Endothelial cell (in vitro differentiated cells): Measurements from ENCODE around the gene ERLIN1. TPM values are rescaled to one million over a fixed set of nuclear protein-coding genes. Genes with fewer than 3 reads are reported as not detected.
A peak's percentile ranks its signal among the peaks of the same experiment; 100 is the strongest.

Experiments used
- DNase-seq: peaks from one replicate; pipeline ENCODE4 v3.0.0; 2021; ENCODE audit warnings: low spot score
- H3K27ac Mint-ChIP-seq: one replicate; pipeline ENCODE4 v1.8.0; 2021; ENCODE audit warnings: mixed read lengths, inconsistent platforms; ENCODE audit not compliant: unreplicated experiment
- H3K27me3 Mint-ChIP-seq: one replicate; pipeline ENCODE4 v1.8.0; 2021; ENCODE audit warnings: mild to moderate bottlenecking, moderate library complexity, mixed read lengths, inconsistent platforms; ENCODE audit not compliant: unreplicated experiment
- H3K36me3 Mint-ChIP-seq: one replicate; pipeline ENCODE4 v1.8.0; 2021; ENCODE audit warnings: mild to moderate bottlenecking, low read depth, mixed read lengths, inconsistent platforms; ENCODE audit not compliant: unreplicated experiment
- H3K4me1 Mint-ChIP-seq: one replicate; pipeline ENCODE4 v1.8.0; 2021; ENCODE audit warnings: mild to moderate bottlenecking, mixed read lengths, inconsistent platforms; ENCODE audit not compliant: unreplicated experiment
- H3K4me3 Mint-ChIP-seq: one replicate; pipeline ENCODE4 v1.8.0; 2021; ENCODE audit warnings: mild to moderate bottlenecking, mixed read lengths, inconsistent platforms; ENCODE audit not compliant: unreplicated experiment
- H3K9me3 Mint-ChIP-seq: one replicate; pipeline ENCODE4 v1.8.0; 2021; ENCODE audit warnings: mixed read lengths, inconsistent platforms; ENCODE audit not compliant: unreplicated experiment
- CTCF ChIP-seq: fragments of 200-600 bp; sonication (generic); IDR thresholded peaks from one replicate; pipeline ENCODE4 v1.5.0; 2021; ENCODE audit warnings: antibody characterized with exemption; ENCODE audit not compliant: unreplicated experiment
- total RNA-seq: library from RNA; stranded (reverse); fragmentation: NEBNext Ultra II Directional; extraction: Animal tissue kit (Norgen Biotek cat#: 25700); gene quantifications from one replicate; pipeline ENCODE4 v1.2.1, GENCODE V29; 2021; ENCODE audit not compliant: unreplicated experiment

Gene ERLIN1
- total RNA-seq, 1 donor from 2014 or later, result 30.4 TPM

GRCh38 chr10:100184426-100184825 is 1.4 kb downstream of the ERLIN1 start:
- peaks cover 25% of the 10 kb centered on the region for H3K4me1 Mint-ChIP-seq
- H3K9me3 Mint-ChIP-seq, result no peaks in the 10 kb centered on the region
- TF ChIP-seq CTCF, result no peak
- no peaks in the 10 kb centered on the region for H3K27me3 Mint-ChIP-seq
- H3K27ac Mint-ChIP-seq, result no peak overlapping the region
- no peaks in the 10 kb centered on the region for H3K36me3 Mint-ChIP-seq
- no peak for DNase-seq
- peak overlapping the region; percentile 100 for H3K4me3 Mint-ChIP-seq

- no peak overlapping the region for H3K27ac Mint-ChIP-seq
- H3K9me3 Mint-ChIP-seq, result no peaks in the 10 kb centered on the region
- DNase-seq, result no peak
- no peak overlapping the region for H3K4me3 Mint-ChIP-seq
- no peaks in the 10 kb centered on the region for H3K27me3 Mint-ChIP-seq
- peaks cover 25% of the 10 kb centered on the region for H3K4me1 Mint-ChIP-seq
- TF ChIP-seq CTCF, result no peak
- H3K36me3 Mint-ChIP-seq, result no peaks in the 10 kb centered on the region
These were observed 2.3 kb downstream of the ERLIN1 start for GRCh38 chr10:100183481-100183880.

- Mint-ChIP-seq H3K36me3 (no peaks in the 10 kb centered on the region), H3K9me3 (no peaks in the 10 kb centered on the region), H3K27me3 (no peaks in the 10 kb centered on the region), H3K27ac (no peak overlapping the region), H3K4me1 (peaks cover 25% of the 10 kb centered on the region), H3K4me3 (no peak overlapping the region)
- DNase-seq, result no peak
- no peak for TF ChIP-seq CTCF
These were observed 2.9 kb downstream of the ERLIN1 start for GRCh38 chr10:100182908-100183307.

- H3K4me1 Mint-ChIP-seq, result peaks cover 22% of the 10 kb centered on the region
- no peak overlapping the region for H3K4me3 Mint-ChIP-seq
- H3K27ac Mint-ChIP-seq, result no peak overlapping the region
- no peak for DNase-seq
- no peak for TF ChIP-seq CTCF
- H3K27me3 Mint-ChIP-seq, result no peaks in the 10 kb centered on the region
- no peaks in the 10 kb centered on the region for H3K9me3 Mint-ChIP-seq
- H3K36me3 Mint-ChIP-seq, result no peaks in the 10 kb centered on the region
These were observed 3.5 kb downstream of the ERLIN1 start for GRCh38 chr10:100182281-100182680.

- Mint-ChIP-seq H3K27me3 (peaks cover 2% of the 10 kb centered on the region), H3K4me1 (no peaks in the 10 kb centered on the region), H3K27ac (no peak overlapping the region), H3K4me3 (no peak overlapping the region), H3K9me3 (no peaks in the 10 kb centered on the region), H3K36me3 (peaks cover 13% of the 10 kb centered on the region)
- no peak for DNase-seq
- no peak for TF ChIP-seq CTCF
These were observed 10.0 kb downstream of the ERLIN1 start for GRCh38 chr10:100175875-100176274.
